ENCODE data around the gene SCYGR6. TPM values are rescaled to one million over a fixed set of nuclear protein-coding genes. Genes with fewer than 3 reads are reported as not detected.
"Not testable (repeated sequence)": the region's sequence is repeated elsewhere in the genome, so short reads cannot be mapped to it uniquely, and the experiment has no call there.

SCYGR6 gene
- total RNA-seq, 1 donor: not detected

- no peak for DNase-seq (ENCODE audit: low read depth)
- TF ChIP-seq CTCF (IDR thresholded peaks at IDR 0.05; ENCODE audit: insufficient read depth, low read length): no peak
These were observed 41.3 kb upstream of the SCYGR6 start for GRCh38 chr2:227765788-227766372.

DNA sequence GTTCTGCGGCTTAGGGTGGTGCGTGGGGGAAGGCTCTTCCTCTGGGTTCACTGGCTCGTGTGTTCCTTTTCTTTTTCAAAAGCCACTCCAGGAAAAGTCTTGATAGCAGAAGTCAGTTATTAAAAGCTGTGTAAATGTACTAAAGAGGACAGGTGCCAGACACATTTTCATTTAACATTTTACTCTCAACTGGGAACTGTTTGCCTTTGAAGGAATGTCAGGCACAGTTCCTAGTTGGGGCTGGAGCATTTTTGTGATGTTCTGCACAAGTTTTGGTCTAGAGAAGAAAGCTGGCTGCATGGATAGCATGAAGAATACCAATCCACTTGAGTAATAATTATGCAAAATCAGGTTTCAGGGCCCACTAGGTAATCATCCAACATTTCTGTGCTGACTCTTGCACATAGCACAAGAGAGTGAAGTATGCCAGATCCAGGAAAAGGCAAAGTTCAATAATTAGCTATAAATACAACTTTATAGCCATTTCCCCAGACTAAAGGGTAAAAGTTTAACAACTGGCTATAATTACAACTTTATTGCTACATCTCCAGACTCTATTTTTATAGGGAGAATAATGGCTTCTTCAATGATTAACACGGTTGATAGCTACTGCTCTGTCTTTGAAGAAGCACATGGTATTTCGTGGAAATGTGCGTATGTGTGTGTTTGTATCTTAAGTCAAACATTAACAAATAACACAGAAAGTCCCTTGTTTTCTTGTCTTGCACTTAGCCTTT, 37.4 kb upstream of the SCYGR6 start:
- peak; percentile 42 for DNase-seq (ENCODE audit: low read depth)
- no peak for TF ChIP-seq CTCF (IDR thresholded peaks at IDR 0.05; ENCODE audit: insufficient read depth, low read length)
- H3K4me3 ChIP-seq (ENCODE audit: low read depth, low read length): no peak overlapping the region

More at GRCh38 chr2:227765788-227766372, 41.3 kb upstream of the SCYGR6 start:
- no peak overlapping the region for H3K4me3 ChIP-seq (ENCODE audit: low read depth, low read length)

- no peak for DNase-seq (ENCODE audit: low read depth)
- TF ChIP-seq CTCF (IDR thresholded peaks at IDR 0.05; ENCODE audit: insufficient read depth, low read length): no peak
- H3K4me3 ChIP-seq (ENCODE audit: low read depth, low read length): no peak overlapping the region
These were observed 35.0 kb upstream of the SCYGR6 start for GRCh38 chr2:227759411-227760118.

- DNase-seq (ENCODE audit: low read depth); H3K4me3 ChIP-seq (ENCODE audit: low read depth, low read length): not testable (repeated sequence)
These were observed 31.7 kb upstream of the SCYGR6 start for GRCh38 chr2:227756261-227756660.

DNA sequence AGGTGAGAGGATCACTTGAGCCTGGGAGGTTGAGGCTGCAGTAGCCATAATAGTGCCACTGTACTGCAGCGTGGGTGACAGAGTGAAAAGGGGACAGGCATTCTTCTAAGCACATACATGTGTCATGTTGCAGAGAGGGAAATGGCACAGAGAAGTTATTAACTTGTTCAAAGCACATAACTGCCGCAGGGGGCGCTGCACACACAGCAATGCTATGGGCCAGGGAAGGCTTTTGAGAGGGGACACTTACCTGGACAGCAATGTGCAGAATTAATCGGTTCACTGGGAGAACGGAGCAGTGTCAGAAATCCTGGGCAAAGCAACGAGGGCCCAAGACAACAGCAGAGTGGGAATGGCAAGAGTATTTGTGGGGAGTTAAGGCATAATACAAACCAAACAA, 23.5 kb upstream of the SCYGR6 start:
- no peak overlapping the region for H3K4me3 ChIP-seq (ENCODE audit: low read depth, low read length)
- TF ChIP-seq CTCF (IDR thresholded peaks at IDR 0.05; ENCODE audit: insufficient read depth, low read length): no peak
- no peak for DNase-seq (ENCODE audit: low read depth)

DNA sequence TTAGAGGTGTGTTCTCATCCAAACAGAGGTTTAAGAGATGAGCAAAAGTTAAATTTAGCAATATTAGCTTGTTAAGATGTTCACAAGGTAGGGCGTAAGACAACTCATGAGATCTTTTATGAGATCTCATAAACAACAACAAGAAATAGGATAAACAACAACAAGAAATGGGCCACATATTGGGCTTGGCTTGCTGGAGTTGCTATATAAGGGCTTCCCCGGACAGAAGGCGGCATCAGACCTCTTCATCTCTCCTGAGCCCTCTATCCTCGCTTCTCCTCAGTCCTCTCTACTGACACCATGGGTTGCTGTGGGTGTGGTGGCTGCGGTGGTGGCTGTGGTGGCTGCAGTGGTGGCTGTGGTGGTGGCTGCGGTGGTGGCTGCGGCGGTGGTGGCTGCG, 21.0 kb upstream of the SCYGR6 start, which contains the start of gene SCYGR8:
Gene SCYGR8, plus strand, starts transcription at position 301 of the 400 bp plus-strand sequence. Its CDS starts 0 bp downstream, at position 301.
- DNase-seq (ENCODE audit: low read depth): no peak
- no peak within 1 kb of the TSS for H3K4me3 ChIP-seq (ENCODE audit: low read depth, low read length)
- no peak for TF ChIP-seq CTCF (IDR thresholded peaks at IDR 0.05; ENCODE audit: insufficient read depth, low read length)

DNA sequence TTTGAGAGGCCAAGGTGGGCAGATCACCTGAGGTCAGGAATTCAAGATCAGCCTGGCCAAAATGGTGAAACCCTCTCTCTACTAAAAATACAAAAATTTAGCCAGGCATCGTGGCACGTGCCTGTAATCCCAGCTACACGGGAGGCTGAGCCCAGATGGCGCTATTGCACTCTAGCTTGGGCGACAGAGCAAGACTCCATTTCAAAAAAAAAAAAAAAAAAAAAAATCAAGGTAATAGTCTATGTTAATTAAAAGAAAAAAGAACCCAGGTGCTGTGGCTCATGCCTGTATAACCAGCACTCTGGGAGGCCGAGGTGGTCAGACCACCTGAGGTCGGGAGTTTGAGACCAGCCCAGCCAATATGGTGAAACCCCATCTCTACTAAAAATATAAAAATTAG, 16.1 kb upstream of the SCYGR6 start:
- H3K4me3 ChIP-seq (ENCODE audit: low read depth, low read length); DNase-seq (ENCODE audit: low read depth): not testable (repeated sequence)

Measured in fibroblast of the aortic adventitia (primary cell).